SU-DHL-6 (cell line): Measurements from ENCODE around the gene SPATA33.

Experiments
- H2AFZ ChIP-seq: fragments of 200-600 bp; sonication (generic); 2 replicates; pipeline ENCODE4 v1.6.1; 2014; ENCODE audit warnings: low read depth, mild to moderate bottlenecking, moderate library complexity, mixed read lengths, antibody characterized with exemption, low read length; ENCODE audit not compliant: severe bottlenecking
- H3F3A ChIP-seq: fragments of 200-600 bp; shearing (Covaris generic); 2 replicates; pipeline ENCODE4 v1.6.0; 2016; ENCODE audit warnings: antibody characterized with exemption, mild to moderate bottlenecking; ENCODE audit not compliant: insufficient read depth
- H3K27ac ChIP-seq: fragments of 200-600 bp; sonication (generic); 2 replicates; pipeline ENCODE4 v1.5.1; 2016; ENCODE audit warnings: low read depth, mild to moderate bottlenecking, low read length, moderate library complexity, mixed read lengths
- H3K27me3 ChIP-seq: fragments of 200-600 bp; sonication (generic), shearing (Covaris generic); 2 replicates; pipeline ENCODE4 v1.6.0; 2014; ENCODE audit warnings: mild to moderate bottlenecking, low read length
- H3K36me3 ChIP-seq: fragments of 200-600 bp; sonication (generic); 2 replicates; pipeline ENCODE4 v1.6.1; 2014; ENCODE audit warnings: mild to moderate bottlenecking, low read length, mixed read lengths
- H3K4me2 ChIP-seq: fragments of 300-600, 200-600 bp; shearing (Covaris generic), sonication (generic); 2 replicates; pipeline ENCODE4 v1.6.0; 2014; ENCODE audit warnings: low read length, low read depth, mild to moderate bottlenecking; ENCODE audit not compliant: poor library complexity, severe bottlenecking
- H3K4me3 ChIP-seq: fragments of 200-600 bp; sonication (generic); 2 replicates; pipeline ENCODE4 v1.5.1; 2014; ENCODE audit warnings: antibody characterized with exemption, low read length, mild to moderate bottlenecking, mixed read lengths; ENCODE audit not compliant: insufficient read depth, poor library complexity, severe bottlenecking
- H3K79me2 ChIP-seq: fragments of 200-600 bp; sonication (generic); 2 replicates; pipeline ENCODE4 v1.6.1; 2014; ENCODE audit warnings: mild to moderate bottlenecking, low read length, moderate library complexity; ENCODE audit not compliant: insufficient read depth
- H3K9ac ChIP-seq: fragments of 200-600 bp; sonication (generic); 2 replicates; pipeline ENCODE4 v1.7.0; 2014; ENCODE audit warnings: mild to moderate bottlenecking, low read length
- H3K9me2 ChIP-seq: fragments of 200-600 bp; sonication (generic); replicated peaks from 2 replicates; pipeline ENCODE4 v1.6.1; 2014; ENCODE audit warnings: low read length; ENCODE audit not compliant: insufficient read depth
- H3K9me3 ChIP-seq: fragments of 200-600 bp; sonication (generic); 2 replicates; pipeline ENCODE4 v1.6.1; 2014; ENCODE audit warnings: low read length, mixed read lengths; ENCODE audit not compliant: insufficient read depth
- H4K20me1 ChIP-seq: fragments of 200-600 bp; sonication (generic); 2 replicates; pipeline ENCODE4 v1.6.1; 2014; ENCODE audit warnings: low read depth, mild to moderate bottlenecking, antibody characterized with exemption, low read length, moderate library complexity, mixed read lengths
- EZH2phosphoT487 ChIP-seq: fragments of 200-600 bp; sonication (generic), shearing (Covaris generic); conservative IDR thresholded peaks from 2 replicates; pipeline ENCODE4 v1.6.1; 2018; ENCODE audit warnings: mild to moderate bottlenecking, antibody characterized with exemption, low read length, moderate library complexity, mixed read lengths
- TF ChIP-seq, protein P1 (sequence below): fragments of 200-600 bp; sonication (generic); IDR thresholded peaks from one replicate; pipeline ENCODE4 v1.5.1; 2017; ENCODE audit warnings: antibody characterized with exemption, mild to moderate bottlenecking, low read length, moderate library complexity; ENCODE audit not compliant: insufficient read depth, poor library complexity, severe bottlenecking

Gene SPATA33

DNA sequence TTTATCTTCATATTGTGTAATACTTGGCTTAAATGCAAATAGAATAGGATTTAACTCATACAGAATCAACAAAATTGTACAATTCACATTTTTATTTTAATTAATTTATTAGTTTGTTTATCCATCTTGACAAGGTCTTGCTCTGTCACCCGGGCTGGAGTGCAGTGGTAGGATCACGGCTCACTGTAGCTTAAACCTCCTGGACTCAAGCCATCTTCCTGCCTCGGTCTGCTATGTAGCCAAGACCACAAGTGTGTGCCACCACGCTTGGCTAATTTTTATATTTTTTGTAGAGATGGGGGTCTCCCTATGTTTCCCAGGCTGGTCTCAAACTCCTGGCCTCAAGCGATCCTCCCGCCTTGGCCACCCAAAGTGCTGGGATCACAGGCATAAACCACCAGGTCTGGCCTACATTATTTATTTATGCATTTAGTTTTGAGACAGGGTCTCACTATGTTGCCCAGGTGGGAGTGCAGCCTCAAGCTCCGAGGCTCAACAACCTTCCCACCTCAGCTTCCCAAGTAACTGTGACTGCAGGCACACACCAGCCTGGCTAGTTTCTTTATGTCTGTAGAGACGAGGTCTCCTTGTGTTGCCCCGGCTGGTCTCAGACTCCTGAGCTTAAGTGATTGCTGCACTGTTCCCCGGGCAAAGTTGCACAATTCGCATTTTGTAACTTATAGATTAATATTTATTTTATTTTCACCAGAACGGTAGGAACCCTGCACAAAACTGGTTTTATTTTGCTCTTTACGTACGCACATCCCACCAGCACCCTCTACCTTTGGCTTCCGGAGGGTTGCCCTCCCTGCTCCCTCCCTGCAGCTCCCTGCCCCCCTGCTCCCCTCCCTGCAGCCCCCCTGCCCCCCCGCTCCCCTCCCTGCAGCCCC, 39.3 kb upstream of the SPATA33 start:
- no peak overlapping the region for H3K4me2 ChIP-seq
- H3F3A ChIP-seq, result no peaks in the 10 kb centered on the region
- no peaks in the 10 kb centered on the region for H3K9me2 ChIP-seq
- no peaks in the 10 kb centered on the region for H3K36me3 ChIP-seq
- H3K27me3 ChIP-seq, result no peaks in the 10 kb centered on the region
- H3K79me2 ChIP-seq, result no peaks in the 10 kb centered on the region
- H3K9me3 ChIP-seq, result no peaks in the 10 kb centered on the region
- H3K9ac ChIP-seq, result no peak overlapping the region
- no peak overlapping the region for H3K27ac ChIP-seq
- H2AFZ ChIP-seq, result no peak overlapping the region
- TF ChIP-seq, protein P1, sequence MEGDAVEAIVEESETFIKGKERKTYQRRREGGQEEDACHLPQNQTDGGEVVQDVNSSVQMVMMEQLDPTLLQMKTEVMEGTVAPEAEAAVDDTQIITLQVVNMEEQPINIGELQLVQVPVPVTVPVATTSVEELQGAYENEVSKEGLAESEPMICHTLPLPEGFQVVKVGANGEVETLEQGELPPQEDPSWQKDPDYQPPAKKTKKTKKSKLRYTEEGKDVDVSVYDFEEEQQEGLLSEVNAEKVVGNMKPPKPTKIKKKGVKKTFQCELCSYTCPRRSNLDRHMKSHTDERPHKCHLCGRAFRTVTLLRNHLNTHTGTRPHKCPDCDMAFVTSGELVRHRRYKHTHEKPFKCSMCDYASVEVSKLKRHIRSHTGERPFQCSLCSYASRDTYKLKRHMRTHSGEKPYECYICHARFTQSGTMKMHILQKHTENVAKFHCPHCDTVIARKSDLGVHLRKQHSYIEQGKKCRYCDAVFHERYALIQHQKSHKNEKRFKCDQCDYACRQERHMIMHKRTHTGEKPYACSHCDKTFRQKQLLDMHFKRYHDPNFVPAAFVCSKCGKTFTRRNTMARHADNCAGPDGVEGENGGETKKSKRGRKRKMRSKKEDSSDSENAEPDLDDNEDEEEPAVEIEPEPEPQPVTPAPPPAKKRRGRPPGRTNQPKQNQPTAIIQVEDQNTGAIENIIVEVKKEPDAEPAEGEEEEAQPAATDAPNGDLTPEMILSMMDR, result no peak
- TF ChIP-seq EZH2phosphoT487, result no peak
- no peak overlapping the region for H3K4me3 ChIP-seq
- H4K20me1 ChIP-seq, result no peaks in the 10 kb centered on the region

DNA sequence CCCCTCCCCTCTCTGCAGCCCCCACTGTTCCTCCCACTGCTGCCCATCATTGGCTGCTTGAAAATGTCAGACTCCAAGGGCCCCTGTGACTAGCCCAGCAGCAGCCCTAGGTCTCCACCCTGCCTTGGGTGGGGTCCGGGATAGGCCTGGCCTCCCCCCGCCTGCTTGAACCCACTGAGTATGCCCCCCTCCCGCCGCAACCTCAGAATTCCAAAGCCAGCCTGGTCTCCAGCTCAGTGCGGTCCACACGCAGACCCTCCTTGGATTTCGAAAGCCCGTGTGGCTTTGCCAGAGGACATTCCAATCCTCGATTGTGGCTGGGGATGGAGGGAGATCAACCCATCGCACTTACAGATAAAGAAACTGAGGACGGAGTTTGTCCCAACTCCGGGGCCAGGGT, 37.8 kb upstream of the SPATA33 start:
- no peak overlapping the region for H2AFZ ChIP-seq
- H3F3A ChIP-seq, result no peaks in the 10 kb centered on the region
- H4K20me1 ChIP-seq, result no peaks in the 10 kb centered on the region
- H3K9me3 ChIP-seq, result no peaks in the 10 kb centered on the region
- TF ChIP-seq, protein P1, result no peak
- no peak for TF ChIP-seq EZH2phosphoT487
- no peak overlapping the region for H3K27ac ChIP-seq
- H3K79me2 ChIP-seq, result no peaks in the 10 kb centered on the region
- H3K9me2 ChIP-seq, result no peaks in the 10 kb centered on the region
- H3K4me2 ChIP-seq, result no peak overlapping the region
- H3K36me3 ChIP-seq, result no peaks in the 10 kb centered on the region
- no peaks in the 10 kb centered on the region for H3K27me3 ChIP-seq
- H3K4me3 ChIP-seq, result no peak overlapping the region
- no peak overlapping the region for H3K9ac ChIP-seq

DNA sequence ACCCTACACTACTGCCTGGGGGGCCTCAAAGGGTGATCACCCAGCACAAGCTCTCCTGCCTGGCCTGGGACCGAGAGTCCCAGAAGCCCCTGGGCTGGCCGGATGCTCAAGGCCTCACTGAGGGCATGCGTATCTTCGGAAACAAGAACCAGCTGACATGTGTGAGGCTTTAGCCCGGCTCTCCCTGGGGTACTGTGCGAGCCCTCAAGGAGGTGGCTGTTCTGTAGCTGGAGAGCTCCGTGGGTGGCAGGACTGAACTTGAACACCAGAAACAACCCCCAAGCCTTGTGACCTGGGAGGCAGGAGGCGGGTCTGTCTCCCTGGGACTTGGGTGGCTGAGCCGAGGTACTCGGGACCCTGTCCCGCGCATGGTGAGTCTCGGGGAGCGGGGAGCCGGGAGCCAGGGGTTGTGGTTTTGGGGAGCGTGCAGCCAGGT, 37.2 kb upstream of the SPATA33 start:
- TF ChIP-seq, protein P1, result no peak
- no peak for TF ChIP-seq EZH2phosphoT487
- no peaks in the 10 kb centered on the region for H3K9me2 ChIP-seq
- H3K27me3 ChIP-seq, result no peaks in the 10 kb centered on the region
- no peak overlapping the region for H3K9ac ChIP-seq
- no peaks in the 10 kb centered on the region for H3K36me3 ChIP-seq
- no peaks in the 10 kb centered on the region for H3K9me3 ChIP-seq
- H2AFZ ChIP-seq, result no peak overlapping the region
- H4K20me1 ChIP-seq, result no peaks in the 10 kb centered on the region
- H3F3A ChIP-seq, result no peaks in the 10 kb centered on the region
- no peak overlapping the region for H3K4me3 ChIP-seq
- no peak overlapping the region for H3K27ac ChIP-seq
- no peaks in the 10 kb centered on the region for H3K79me2 ChIP-seq
- no peak overlapping the region for H3K4me2 ChIP-seq
